Stimulated activated CD4-positive, alpha-beta T cell treated with anti-CD3 and anti-CD28 coated beads, Interleukin-4, amount 100 ng/mL, for 48 hours (primary cell): ENCODE results near the gene STK32B.
"Not testable (repeated sequence)": the region's sequence is repeated elsewhere in the genome, so short reads cannot be mapped to it uniquely, and the experiment has no call there.

Experiments
- DNase-seq, 2 donors: peaks; one replicate each; pipeline ENCODE4 v3.0.0-alpha.2; 2020; ENCODE audit warnings: low read depth in 2 of 2

STK32B gene

DNA sequence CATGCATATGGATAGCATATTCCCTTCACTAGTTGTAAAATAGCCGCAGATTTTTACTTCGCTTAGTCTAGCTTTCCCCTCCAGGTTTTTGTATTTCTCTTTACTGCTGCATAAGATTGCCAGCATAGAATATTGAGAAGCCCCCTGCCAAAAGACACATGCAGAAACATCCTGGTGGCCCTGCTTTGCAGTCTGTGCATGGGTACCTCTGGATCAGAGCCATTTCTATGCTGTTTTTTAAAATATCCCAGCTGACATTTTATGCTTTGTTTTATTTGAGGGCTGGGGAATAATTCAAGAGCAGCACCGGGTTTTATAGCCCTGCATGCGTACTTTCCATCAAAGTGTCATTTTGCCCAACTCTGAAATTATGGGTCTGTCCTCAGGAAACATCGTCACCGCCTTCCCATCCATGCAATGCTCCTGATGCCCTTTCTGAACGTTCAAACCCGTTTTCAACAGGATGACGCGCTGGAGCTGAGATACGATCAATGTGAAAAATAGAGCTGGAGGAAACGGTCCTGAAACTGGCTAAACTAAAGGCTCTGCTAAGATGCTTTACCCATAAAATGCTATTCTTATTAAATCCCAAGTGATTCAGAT is 342.7 kb downstream of the STK32B start:
- no peak for DNase-seq

DNA sequence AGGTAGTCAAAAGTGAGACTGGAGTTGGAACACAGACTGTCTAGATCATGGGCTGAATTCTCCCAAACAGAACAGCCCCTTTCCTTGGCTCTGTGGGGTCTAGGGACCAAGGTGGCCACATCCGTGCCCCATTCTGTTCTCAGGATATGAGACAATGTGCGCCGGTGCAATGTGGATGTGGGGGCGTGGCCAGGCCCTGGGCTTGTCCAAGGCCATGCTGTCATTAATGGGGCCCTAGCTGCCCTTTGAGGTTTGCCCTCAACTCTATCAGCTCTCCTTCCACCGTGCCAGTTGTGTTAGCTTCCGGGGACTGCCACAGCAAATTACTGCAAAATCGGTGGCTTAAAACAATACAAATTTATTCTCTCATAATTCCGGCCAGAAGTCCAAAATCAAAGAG is 344.5 kb downstream of the STK32B start:
- no peak for DNase-seq

DNA sequence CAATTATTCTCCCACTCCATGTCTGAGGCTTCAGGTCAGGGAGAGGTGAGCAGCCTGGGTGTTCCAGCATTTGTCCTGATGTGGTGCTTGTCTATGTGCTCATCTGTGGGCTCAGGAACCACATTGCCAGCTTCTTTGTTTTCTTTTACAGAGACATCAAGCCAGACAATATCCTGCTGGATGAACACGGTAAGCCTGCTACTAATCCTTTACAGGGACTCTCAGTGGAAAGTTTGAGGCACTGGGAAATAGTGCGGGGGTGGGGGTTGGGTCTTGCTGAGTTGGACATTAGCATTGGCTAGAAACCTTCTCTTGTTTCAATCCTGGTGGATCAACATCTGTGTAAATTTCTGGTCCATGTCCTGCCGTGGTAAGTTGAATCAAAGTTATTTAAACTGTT is 346.8 kb downstream of the STK32B start:
- no peak for DNase-seq

DNA sequence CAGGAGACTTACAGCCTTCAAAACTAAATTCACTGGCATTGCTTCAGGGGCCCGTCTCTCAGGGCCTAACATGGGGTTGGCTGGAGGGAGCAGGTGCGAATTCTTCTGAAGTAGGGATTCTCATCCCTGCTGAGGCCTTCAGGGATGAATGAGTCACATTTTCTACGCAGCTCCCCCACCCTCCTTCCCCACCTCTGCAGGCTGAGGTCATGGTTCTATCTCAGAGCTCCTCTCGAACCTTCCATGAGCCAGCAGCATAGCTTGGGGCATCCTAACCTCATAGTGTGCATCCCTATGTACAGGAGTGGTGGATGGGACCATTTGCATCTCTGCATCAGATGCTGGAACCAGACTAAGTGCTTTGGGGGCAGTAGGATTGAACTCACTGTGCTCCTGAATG is 347.8 kb downstream of the STK32B start:
- DNase-seq, result no peak

DNA sequence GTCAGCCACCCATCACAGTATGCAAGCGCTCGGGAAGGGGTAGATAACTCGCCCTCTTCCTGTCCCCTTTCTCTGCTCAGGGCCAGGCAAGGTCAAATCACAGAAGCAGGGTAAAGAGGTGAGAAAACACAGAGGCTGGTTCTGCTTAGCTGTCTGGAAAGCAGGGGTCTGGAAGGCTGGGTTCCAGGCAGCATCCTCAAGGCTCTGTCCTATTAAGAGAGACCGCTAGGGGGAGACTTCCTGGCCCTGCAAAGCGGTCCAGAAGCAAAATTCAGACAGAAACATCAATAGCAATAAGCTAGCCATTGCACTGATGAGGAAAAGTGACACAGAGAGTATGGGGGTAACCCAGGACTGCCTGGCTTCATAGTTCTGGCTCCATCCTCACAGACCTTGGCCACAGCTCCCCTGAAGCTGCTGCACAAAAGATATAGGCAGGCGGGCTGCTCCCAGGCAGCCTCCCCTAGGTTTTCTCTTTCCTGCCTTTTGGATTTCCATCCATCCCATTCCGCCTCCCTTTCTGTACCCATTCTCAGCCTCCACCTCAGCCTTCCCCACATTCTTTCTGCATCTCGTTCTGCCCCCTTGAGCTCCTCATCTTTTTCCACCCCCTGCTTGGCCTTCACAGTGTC is 348.6 kb downstream of the STK32B start:
- no peak for DNase-seq

DNA sequence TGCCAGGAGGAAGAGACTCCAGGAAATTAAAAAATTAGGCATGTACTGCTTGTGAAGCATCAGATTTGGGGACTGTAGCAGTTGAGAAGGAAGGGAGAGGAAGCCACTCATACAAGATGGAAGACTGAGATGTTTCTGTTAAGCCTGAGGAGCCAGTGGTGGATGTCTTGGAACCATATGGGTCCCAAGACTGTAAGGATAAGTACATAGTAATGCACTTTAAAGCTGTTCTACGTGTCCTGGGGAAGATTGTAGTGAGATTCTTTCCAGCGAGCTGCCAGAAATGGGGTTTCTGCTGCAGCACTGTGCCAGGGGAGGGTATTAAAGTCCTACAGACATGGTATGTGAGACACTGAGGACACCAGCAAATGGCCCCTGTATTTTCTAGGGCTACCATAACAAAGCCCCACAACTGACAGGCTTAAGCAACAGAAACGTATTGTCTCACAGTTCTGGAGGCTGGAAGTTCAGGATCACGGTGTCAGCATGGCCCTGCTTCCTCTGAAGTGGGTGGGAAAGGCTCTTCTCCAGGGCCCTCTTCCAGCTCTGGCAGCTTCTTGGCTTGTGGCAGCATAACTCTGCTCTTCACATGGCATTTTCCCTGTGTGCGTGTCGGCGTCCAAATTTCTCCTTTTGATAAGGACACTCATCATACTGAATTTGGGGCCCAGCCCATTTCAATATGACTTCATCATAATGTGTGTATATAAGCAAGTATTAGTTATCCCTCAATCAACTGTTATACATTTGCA is 352.6 kb downstream of the STK32B start:
- no peak for DNase-seq

DNA sequence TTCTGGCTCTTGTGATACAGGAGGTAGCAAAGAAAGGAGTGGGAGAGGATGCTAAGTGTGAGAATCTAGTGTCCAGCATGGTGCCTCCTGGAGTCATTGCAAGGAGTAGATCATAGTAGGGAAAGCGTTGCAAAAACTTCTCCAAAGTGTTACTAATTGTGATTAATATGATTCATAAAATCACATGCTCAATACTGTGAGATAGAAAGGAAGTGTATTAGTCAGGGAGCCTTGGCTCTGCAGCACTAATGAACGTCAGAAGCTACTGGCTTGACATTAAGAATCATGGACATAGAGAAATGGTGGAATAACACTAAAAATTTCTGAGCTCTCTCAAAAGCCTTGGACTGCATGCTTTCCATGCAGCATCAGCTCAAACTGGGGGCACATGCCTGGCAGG is 358.0 kb downstream of the STK32B start:
- no peak for DNase-seq

DNA sequence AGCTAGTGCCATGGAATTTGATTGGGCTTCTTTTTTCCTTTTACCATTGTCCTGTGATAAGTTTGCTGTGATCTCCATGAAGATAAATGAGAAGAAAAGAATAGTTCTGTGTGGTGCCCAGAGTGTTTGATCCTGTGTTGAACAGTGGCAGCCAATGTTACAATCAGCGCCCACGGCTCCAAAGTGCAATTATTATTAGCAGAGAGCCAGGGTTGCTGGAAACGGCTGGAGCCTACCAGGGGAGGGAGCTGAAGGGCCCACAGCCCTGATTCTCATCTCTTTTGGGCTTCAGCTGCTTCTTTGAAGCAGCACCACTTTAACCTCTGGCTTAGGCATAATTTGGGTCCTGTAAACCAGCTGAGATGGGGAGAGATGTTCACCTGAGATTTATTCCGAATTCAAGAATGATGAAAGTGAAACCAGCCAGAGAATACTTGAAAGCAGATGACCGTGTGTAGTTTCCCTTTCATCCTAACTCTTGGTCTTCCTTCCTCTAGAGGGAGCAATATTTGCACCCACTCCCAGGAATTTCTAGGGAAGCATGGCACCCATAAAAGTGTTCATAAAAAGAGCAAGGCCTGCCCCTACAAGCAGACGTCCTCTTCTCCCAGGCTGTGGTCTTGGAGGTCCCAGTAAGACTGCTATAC is 358.8 kb downstream of the STK32B start:
- no peak for DNase-seq

DNA sequence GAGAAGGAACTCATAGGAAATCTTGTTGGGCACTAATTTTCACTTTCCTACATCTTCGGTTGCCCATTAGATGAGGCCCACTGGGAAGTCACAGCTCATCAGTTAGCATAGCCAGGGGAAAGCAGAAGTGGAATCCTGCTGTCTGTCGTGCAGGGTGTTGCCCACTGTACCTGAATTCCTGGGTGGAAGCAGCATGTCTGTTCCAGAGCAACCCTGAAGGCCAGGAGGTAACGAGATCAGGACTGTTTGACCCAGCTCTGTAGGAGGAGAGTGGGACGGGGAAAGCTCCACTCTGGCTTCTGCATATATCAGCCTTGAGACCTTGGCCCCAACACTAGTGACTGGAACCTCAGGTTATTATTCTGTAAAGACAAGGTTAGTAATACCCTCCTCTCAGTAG is 361.0 kb downstream of the STK32B start:
- no peak for DNase-seq

DNA sequence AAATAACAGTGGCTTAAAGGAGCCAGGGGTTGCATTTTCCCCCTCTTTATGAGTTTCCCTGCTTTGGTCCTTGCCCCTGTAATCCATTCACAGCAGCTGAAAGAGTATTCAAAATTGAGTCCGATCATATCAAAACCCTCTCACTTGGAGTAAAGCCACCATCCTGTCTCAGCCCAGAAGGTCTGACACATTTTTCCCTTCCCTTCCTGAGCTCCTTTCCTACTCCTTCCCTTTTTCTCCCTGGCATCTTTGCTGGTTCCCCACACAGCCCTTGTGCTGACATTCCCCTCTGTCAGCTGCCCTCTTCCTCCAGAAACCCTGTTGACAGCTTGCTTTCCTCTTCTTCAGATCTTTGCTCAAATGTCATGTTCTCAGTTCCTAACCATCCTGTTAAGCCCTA is 361.5 kb downstream of the STK32B start:
- DNase-seq, result no peak

DNA sequence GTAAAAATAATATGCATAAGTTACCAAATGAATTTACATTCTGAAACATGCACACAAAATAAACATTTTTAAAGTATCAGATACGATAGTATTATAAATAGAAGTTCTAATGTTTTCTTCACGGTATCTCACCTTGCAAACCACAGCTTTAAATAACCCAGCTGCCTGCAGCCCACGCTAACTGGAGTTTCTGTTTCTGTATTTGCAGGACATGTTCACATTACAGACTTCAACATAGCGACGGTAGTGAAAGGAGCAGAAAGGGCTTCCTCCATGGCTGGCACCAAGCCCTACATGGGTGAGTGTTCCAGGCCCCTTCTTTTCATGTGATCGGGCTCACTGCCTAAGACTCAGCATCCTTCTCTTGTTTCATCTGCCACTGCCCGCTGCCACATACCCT is 365.4 kb downstream of the STK32B start:
- DNase-seq, result no peak

DNA sequence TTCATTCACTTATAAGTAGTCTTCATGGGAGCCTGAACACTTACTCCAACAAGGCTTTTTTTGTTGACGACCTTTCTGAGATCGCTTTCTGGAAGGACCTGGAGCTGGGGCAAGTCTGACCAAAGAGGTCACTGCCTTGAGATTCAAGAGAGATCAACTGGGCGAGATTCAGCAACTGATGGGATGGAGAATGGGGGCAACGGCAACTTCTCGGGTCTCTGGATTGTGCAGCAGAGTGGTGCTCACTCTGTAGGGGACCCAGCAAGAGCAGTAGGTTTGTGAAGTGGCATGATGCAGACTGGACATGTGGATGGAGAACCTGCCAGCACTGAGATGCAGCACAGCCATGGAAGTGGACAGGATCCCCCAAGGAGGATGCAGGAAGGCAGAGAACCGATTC is 369.0 kb downstream of the STK32B start:
- DNase-seq, result no peak

DNA sequence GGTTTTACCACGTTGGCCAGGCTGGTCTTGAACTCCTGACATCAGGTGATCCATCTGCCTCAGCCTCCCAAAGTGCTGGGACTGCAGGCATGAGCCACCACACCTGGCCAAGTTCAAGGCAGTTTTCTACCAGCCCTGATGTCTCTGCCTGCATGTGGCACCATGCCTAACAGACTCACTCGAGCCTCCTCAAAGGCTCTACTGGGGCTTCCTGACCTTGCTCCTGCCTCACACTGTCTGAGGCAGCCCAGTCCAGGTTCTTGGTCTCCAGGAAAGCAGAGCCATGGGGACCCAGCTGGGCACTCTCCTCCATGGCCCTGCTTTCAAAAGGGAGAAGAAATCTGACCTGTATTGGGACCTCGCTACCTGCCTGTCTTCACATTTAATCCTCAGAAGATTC is 370.1 kb downstream of the STK32B start:
- no peak for DNase-seq

DNA sequence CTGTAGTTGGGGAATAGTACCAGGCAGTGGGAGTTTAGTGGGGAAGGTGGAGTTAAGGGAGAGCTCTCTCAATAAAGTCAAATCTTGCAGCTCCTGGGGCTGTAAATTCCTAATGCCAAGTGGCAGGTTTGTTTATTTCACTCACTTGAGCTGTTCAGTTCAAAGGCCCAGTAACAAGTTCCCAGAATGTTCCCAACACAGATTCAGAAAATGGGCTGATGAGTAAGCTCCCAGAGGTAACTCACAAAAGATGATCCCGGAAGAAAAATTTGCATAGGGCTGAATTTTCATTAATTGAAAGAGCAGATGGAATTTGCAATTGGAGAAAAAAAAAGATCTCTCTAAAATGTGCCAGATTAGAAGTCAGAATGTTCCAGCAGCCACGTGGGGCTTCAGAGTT is 370.9 kb downstream of the STK32B start:
- no peak for DNase-seq

DNA sequence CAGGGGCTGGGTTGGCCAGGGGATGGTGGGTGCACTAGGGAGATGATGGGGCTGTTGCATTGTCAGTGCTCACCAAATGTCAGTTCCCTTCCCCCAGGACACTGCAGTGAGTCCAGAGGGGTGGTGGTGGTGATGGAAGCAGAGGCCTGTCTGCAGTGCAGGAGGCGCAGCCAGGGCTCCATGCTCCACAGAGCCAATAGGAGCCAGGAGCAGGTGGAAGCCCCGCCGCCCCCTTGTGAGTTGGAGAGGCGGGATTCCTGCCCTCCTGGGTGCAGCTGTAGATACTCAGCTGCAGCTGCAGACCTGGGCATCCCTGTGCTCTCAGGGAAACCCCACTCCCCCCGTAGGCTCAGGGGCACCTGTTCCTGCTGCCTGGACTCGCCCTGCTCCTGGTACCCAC is 372.4 kb downstream of the STK32B start:
- DNase-seq, result no peak

DNA sequence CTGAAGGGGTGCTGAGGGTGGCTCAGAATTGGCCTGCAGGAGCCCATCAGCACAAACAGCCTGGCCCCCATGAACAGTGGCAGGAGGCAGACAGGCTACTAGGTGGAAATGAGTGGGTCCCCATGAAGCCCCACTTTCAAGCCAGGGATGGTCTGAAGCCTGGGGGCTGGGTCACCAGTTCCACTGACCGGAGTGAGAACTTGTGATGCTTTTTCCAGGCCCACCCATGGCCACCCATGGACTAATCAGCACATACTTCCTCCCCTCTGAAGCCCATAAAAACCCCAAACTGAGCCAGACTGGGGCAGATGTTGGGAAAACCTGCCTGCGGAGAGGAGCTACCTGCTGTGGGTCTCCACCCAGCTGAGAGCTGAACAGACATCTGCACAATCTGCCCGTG is 372.9 kb downstream of the STK32B start:
- no peak for DNase-seq

DNA sequence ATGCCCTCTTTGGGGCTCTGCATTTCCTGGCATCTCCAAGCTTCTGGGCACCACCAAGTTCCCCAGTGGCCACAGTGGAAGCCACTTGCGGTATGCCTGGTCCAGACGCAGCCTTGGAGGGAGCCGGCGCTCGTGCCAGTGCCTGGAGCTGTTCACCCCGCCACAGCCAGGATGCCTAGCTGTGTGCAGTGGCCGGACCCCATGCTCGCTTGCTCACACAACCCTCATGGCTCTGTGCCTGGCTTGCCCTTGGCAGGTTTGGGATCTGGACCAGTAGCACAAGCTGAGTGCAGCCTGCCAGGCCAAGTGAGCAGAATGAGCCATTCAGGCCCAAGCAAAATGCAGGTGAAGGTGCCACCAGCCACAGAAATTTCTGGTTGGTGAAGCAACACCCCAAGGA is 373.6 kb downstream of the STK32B start:
- no peak for DNase-seq

DNA sequence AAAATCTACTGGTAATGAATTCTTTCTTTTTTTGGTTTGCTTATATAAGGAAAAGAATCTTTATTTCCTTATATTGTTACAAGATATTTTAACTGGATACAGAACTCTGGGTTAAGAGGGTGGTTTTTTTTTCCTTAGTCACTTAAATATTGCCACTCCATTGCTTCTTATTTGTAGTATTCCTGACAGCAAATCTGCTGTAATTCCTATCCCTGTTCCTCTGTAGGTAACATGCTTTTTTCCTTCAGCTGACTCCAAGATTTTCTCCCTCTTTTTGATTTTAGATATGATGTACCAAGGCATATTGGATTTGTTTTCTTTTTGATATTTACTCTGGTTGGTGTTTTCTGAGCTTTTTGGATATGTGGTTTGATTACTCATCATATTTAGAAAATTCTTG is 378.5 kb downstream of the STK32B start:
- no peak for DNase-seq

DNA sequence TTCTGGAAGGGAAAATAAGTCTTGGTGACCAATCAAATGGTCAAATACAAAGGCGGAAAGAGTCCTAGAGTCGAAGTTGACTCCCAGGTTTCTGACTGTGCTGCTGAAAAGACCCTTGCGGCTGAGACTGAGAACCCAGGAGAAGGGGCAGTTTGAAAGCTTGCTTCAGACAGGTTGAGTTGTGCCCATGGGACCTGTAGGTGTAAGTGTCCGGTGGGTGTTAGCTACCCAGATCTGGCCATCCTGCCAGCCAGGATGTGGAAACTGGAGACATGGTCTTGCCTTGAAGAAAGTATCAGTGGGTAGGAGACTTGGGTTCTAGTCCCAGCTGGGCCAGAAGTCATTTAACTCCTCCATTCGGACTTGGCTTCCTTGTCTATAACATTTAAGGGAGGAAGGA is 381.9 kb downstream of the STK32B start:
- no peak for DNase-seq

DNA sequence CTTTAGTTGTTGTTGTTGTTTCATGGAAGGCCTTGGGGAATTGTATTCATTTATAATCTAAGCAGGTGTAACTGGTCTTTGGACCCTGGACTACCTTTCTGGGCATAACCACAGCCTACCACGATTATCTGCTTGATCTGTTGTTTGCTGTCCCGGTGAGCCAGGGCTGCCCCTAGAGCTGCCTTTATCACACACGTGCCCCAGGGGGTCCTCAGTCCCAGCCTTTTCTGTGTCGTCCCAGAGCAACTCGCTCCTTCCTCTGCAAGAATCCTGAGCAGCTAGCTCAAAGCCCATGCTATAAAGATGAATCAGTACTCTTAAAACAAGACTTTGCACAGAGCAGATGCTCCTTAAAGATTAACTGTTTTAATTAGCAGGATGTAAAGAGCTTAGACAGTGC is 383.9 kb downstream of the STK32B start:
- no peak for DNase-seq

DNA sequence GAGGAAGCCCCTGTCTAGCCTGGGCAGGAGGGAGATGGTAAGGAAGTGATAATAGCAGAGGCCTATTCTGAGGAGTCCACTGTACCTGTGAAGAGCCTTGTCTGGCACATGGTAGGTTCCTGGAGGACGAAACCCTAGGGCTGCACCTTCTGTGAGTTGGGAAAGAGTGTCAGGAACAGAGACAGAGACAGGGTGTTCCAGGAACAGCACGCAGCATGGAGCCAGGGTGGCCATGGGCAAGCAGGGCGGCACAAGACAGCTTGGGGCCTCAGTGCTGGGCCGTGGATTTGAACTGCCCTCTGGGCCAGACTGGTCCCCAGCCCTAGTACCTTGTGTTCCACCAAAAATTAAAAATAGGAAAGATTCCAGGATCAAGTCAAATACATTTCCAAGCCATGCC is 384.5 kb downstream of the STK32B start:
- no peak for DNase-seq

DNA sequence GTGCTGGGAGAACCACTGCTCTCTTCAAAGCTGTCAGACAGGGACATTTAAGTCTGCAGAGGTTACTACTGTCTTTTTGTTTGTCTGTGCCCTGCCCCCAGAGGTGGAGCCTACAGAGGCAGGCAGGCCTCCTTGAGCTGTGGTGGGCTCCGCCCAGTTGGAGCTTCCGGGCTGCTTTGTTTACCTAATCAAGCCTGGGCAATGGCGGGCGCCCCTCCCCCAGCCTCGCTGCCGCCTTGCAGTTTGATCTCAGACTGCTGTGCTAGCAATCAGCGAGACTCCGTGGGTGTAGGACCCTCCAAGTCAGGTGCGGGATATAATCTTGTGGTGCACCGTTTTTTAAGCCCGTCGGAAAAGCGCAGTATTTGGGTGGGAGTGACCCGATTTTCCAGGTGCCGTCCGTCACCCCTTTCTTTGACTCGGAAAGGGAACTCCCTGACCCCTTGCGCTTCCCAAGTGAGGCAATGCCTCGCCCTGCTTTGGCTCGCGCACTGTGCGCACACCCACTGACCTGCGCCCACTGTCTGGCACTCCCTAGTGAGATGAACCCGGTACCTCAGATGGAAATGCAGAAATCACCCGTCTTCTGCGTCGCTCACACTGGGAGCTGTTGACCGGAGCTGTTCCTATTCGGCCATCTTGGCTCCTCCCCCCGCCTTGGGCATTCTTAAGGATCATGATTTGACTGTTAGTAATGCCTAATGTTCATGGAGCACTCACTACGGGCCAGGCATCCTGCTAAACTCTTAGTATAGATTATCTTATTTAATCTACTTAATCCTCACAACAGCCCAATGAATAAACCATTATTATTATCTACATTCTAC is 392.9 kb downstream of the STK32B start:
- DNase-seq, result not testable (repeated sequence)
